IPS DF 4.7 (cell line): ENCODE measurements around the gene STX1A.

Source experiments
- DNase-seq: peaks from one replicate; pipeline ENCODE4 v3.0.0-alpha.2; 2013; ENCODE audit warnings: low spot score; ENCODE audit errors: extremely low read depth

Gene STX1A

GRCh38 chr7:73652541-73652949, 66.9 kb downstream of the STX1A start:
- no peak for DNase-seq

- DNase-seq = no peak
Observed at GRCh38 chr7:73650524-73650923, 68.9 kb downstream of the STX1A start.

GRCh38 chr7:73649576-73649975, 69.9 kb downstream of the STX1A start:
- no peak for DNase-seq
